Measurements from ENCODE around the gene PLTP. TPM values are rescaled to one million over a fixed set of nuclear protein-coding genes. Genes with fewer than 3 reads are reported as not detected.
A peak's percentile ranks its signal among the peaks of the same experiment; 100 is the strongest.

The PLTP gene
- total RNA-seq, 3 donors from 2014 or later (not counting 1 experiment from before 2014, with no cell fraction given): 0.63 to 3.5 (median 3.2) TPM

- ATAC-seq (no peak), DNase-seq (no peak)
- intact Hi-C loops (cut with micrococcal nuclease): no loop called here
- peak overlapping the region; percentile 20 to 58 for H3K27ac Mint-ChIP-seq
- H3K4me1 Mint-ChIP-seq: peaks cover 18% of the 10 kb centered on the region in 2 donors
- Histone ChIP-seq H3K9me3 (ENCODE audit: control insufficient read depth, insufficient read depth, low read length) (no peaks in the 10 kb centered on the region), H3K4me3 (ENCODE audit: low read length) (no peak overlapping the region), H3K36me3 (ENCODE audit: control insufficient read depth, insufficient read depth, low read length) (peaks cover 8% of the 10 kb centered on the region), H3K27me3 (ENCODE audit: control insufficient read depth, insufficient read depth, low read length) (no peaks in the 10 kb centered on the region), H3K4me1 (ENCODE audit: control insufficient read depth, insufficient read depth, low read length) (peaks cover 12% of the 10 kb centered on the region), H3K27ac (ENCODE audit: low read length) (no peak overlapping the region)
- WGBS (ENCODE audit: insufficient coverage): 97% methylated on average over 4 of the region's 4 CpGs
- no peaks in the 10 kb centered on the region for H3K36me3 Mint-ChIP-seq
- H3K9me3 Mint-ChIP-seq: no peaks in the 10 kb centered on the region
- peaks cover 0 to 4% of the 10 kb centered on the region in 2 donors for H3K27me3 Mint-ChIP-seq (ENCODE audit: low read depth in 2 of 2)
- TF ChIP-seq CTCF (IDR thresholded peaks at IDR 0.05): no peak
- H3K4me3 Mint-ChIP-seq: peak overlapping the region; percentile 65
Measured at GRCh38 chr20:45882469-45883099, 29.4 kb downstream of the PLTP start.

- Histone ChIP-seq H3K4me3 (ENCODE audit: low read length) (peak within 1 kb of the TSS; percentile 45), H3K27me3 (ENCODE audit: control insufficient read depth, insufficient read depth, low read length) (no peaks in the 10 kb centered on the region), H3K9me3 (ENCODE audit: control insufficient read depth, insufficient read depth, low read length) (no peaks in the 10 kb centered on the region), H3K36me3 (ENCODE audit: control insufficient read depth, insufficient read depth, low read length) (peaks cover 18% of the 10 kb centered on the region), H3K27ac (ENCODE audit: low read length) (peak within 1 kb of the TSS; percentile 49), H3K4me1 (ENCODE audit: control insufficient read depth, insufficient read depth, low read length) (peaks cover 12% of the 10 kb centered on the region)
- no peak for TF ChIP-seq CTCF (IDR thresholded peaks at IDR 0.05)
- intact Hi-C loops (cut with micrococcal nuclease): loop anchor here (1.0 to 2.0 kb wide), 3 partner anchors 24 to 54 kb away; partner anchors contain the start of genes ACOT8, PCIF1 and ZSWIM3
- under 1% methylated on average over 23 of the region's 23 CpGs for WGBS (ENCODE audit: insufficient coverage)
- Mint-ChIP-seq H3K36me3 (no peaks in the 10 kb centered on the region), H3K27ac (peak within 1 kb of the TSS; percentile 84 to 89), H3K4me1 (peaks cover 18% of the 10 kb centered on the region in 2 donors), H3K27me3 (ENCODE audit: low read depth in 2 of 2) (peaks cover 0 to 4% of the 10 kb centered on the region in 2 donors), H3K4me3 (peak within 1 kb of the TSS; percentile 73), H3K9me3 (no peaks in the 10 kb centered on the region)
- ATAC-seq (peak; percentile 98), DNase-seq (peak; percentile 93 to 100)
Measured at GRCh38 chr20:45880988-45881788, 30.8 kb downstream of the PLTP start, which contains the start of gene ZSWIM1. Gene ZSWIM1 (plus strand): TSS chr20:45881227. CDS start chr20:45882593, 1,366 bp downstream.

- TF ChIP-seq CTCF (IDR thresholded peaks at IDR 0.05): no peak
- no peak overlapping the region for H3K27ac Mint-ChIP-seq
- DNase-seq (no peak), ATAC-seq (no peak)
- Histone ChIP-seq H3K36me3 (ENCODE audit: control insufficient read depth, insufficient read depth, low read length) (peaks cover 18% of the 10 kb centered on the region), H3K27me3 (ENCODE audit: control insufficient read depth, insufficient read depth, low read length) (no peaks in the 10 kb centered on the region), H3K27ac (ENCODE audit: low read length) (no peak overlapping the region), H3K4me3 (ENCODE audit: low read length) (no peak overlapping the region), H3K4me1 (ENCODE audit: control insufficient read depth, insufficient read depth, low read length) (peaks cover 12% of the 10 kb centered on the region), H3K9me3 (ENCODE audit: control insufficient read depth, insufficient read depth, low read length) (no peaks in the 10 kb centered on the region)
- peaks cover 0 to 4% of the 10 kb centered on the region in 2 donors for H3K27me3 Mint-ChIP-seq (ENCODE audit: low read depth in 2 of 2)
- intact Hi-C loops (cut with micrococcal nuclease): no loop called here
- H3K4me1 Mint-ChIP-seq: peaks cover 18% of the 10 kb centered on the region in 2 donors
- no peaks in the 10 kb centered on the region for H3K9me3 Mint-ChIP-seq
- 97% methylated on average over 13 of the region's 13 CpGs for WGBS (ENCODE audit: insufficient coverage)
- H3K36me3 Mint-ChIP-seq: no peaks in the 10 kb centered on the region
- H3K4me3 Mint-ChIP-seq: no peak overlapping the region
Measured at GRCh38 chr20:45878076-45878761, 33.7 kb downstream of the PLTP start.

Data from natural killer cell (primary cell).